Keratinocyte (primary cell): ENCODE results near the gene ATG9A.

Source experiments
- EZH2 ChIP-seq: IDR thresholded peaks from one replicate; pipeline ENCODE4 v1.6.1; 2012; ENCODE audit warnings: inconsistent platforms, mild to moderate bottlenecking, low read length, moderate library complexity
- TF ChIP-seq, protein P1 (sequence below), 3 experiments: IDR thresholded peaks in 1 of 3; conservative IDR thresholded peaks in 1 of 3; optimal IDR thresholded peaks in 1 of 3; 2 replicates in 2 of 3; 3 replicates in 1 of 3; pipeline versions ENCODE3 to v1.5.1; 2011; ENCODE audit warnings: low read length in 3 of 3, mild to moderate bottlenecking in 3 of 3, moderate library complexity in 2 of 3, control low read depth in 1 of 3, inconsistent platforms in 1 of 3; ENCODE audit not compliant: insufficient read depth in 2 of 3; ENCODE audit errors: extremely low read depth in 1 of 3

DNA sequence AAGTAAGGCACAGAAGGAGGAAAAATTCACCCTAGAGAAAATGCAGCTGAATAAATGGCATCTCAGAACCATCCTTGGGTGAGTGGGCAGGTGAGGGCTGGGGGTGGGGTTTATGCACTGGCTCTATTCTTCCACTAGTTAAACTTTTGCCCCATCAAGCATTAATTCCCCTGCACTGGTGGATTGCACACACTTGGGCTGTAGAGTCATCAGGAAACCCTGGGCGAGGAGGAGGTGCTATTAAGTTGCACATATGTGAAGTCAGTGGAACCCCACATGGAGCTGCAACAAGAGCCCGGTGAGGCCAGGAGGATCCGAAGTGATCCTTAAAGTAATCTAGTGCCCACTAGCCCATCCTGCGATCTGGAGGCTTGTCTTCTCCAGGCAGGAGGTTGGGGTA lies 42.9 kb upstream of the ATG9A start:
- TF ChIP-seq, protein P1, sequence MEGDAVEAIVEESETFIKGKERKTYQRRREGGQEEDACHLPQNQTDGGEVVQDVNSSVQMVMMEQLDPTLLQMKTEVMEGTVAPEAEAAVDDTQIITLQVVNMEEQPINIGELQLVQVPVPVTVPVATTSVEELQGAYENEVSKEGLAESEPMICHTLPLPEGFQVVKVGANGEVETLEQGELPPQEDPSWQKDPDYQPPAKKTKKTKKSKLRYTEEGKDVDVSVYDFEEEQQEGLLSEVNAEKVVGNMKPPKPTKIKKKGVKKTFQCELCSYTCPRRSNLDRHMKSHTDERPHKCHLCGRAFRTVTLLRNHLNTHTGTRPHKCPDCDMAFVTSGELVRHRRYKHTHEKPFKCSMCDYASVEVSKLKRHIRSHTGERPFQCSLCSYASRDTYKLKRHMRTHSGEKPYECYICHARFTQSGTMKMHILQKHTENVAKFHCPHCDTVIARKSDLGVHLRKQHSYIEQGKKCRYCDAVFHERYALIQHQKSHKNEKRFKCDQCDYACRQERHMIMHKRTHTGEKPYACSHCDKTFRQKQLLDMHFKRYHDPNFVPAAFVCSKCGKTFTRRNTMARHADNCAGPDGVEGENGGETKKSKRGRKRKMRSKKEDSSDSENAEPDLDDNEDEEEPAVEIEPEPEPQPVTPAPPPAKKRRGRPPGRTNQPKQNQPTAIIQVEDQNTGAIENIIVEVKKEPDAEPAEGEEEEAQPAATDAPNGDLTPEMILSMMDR (optimal IDR thresholded peaks at IDR 0.05 in 1 of 3, IDR thresholded peaks at IDR 0.05 in 1 of 3, conservative IDR thresholded peaks at IDR 0.05 in 1 of 3; ENCODE audit: extremely low read depth in 1 of 3, insufficient read depth in 2 of 3, low read length in 3 of 3): no peak
- no peak for TF ChIP-seq EZH2
